WTC11 (cell line): ENCODE measurements around the gene HAVCR2. TPM values are rescaled to one million over a fixed set of nuclear protein-coding genes. Genes with fewer than 3 reads are reported as not detected.

Experiments used
- ATAC-seq: fragments of 200-7000 bp; cut with Tn5 transposase; 2 replicates; pipeline ENCODE4 v1.10.0; 2021; ENCODE audit warnings: mild to moderate bottlenecking, moderate library complexity
- CTCF ChIA-PET: fragments of 300-600 bp; sonication (Branson Sonifier 250); formaldehyde crosslinking; loops from one replicate; lab custom pipeline; 2021; ENCODE audit warnings: antibody characterized with exemption; lab: Charles Lee
- POLR2A ChIA-PET: fragments of 350-600 bp; sonication (Branson Sonifier 250); formaldehyde crosslinking; loops from one replicate; lab custom pipeline; 2021; ENCODE audit warnings: antibody characterized with exemption; lab: Charles Lee
- DNase-seq: peaks from one replicate; pipeline ENCODE4 v3.0.0; 2021; ENCODE audit warnings: low spot score
- H3K27ac Mint-ChIP-seq: 2 replicates; pipeline ENCODE4 v1.8.0; 2021; ENCODE audit warnings: mixed read lengths
- H3K27me3 Mint-ChIP-seq: 2 replicates; pipeline ENCODE4 v1.8.0; 2021; ENCODE audit warnings: low read depth, mild to moderate bottlenecking, moderate library complexity, mixed read lengths
- H3K36me3 Mint-ChIP-seq: 2 replicates; pipeline ENCODE4 v1.8.0; 2021; ENCODE audit warnings: mixed read lengths
- H3K4me1 Mint-ChIP-seq: 2 replicates; pipeline ENCODE4 v1.8.0; 2022; ENCODE audit warnings: mixed read lengths
- H3K4me3 Mint-ChIP-seq: 2 replicates; pipeline ENCODE4 v1.8.0; 2021; ENCODE audit warnings: mild to moderate bottlenecking, moderate library complexity, mixed read lengths
- H3K9me3 Mint-ChIP-seq: 2 replicates; pipeline ENCODE4 v1.8.0; 2021; ENCODE audit warnings: mixed read lengths
- ATF6 ChIP-seq: sonication (generic); formaldehyde crosslinking; IDR thresholded peaks from 2 replicates; pipeline ENCODE4 v1.8.1; 2023; ENCODE audit warnings: mild to moderate bottlenecking, missing genetic modification reagents
- CREM ChIP-seq: sonication (generic); formaldehyde crosslinking; IDR thresholded peaks from 2 replicates; pipeline ENCODE4 v1.8.1; 2022; ENCODE audit warnings: mild to moderate bottlenecking, missing genetic modification reagents, moderate library complexity
- ERG ChIP-seq: fragments of 250-450 bp; sonication (Bioruptor Pico); IDR thresholded peaks from 2 replicates; pipeline ENCODE4 v1.8.0; 2021; ENCODE audit warnings: mild to moderate bottlenecking
- ESRRA ChIP-seq: sonication (generic); formaldehyde crosslinking; IDR thresholded peaks from 2 replicates; pipeline ENCODE4 v1.8.1; 2022; ENCODE audit warnings: mild to moderate bottlenecking, missing genetic modification reagents, borderline replicate concordance
- MLX ChIP-seq: sonication (generic); formaldehyde crosslinking; IDR thresholded peaks from 2 replicates; pipeline ENCODE4 v1.8.1; 2023; ENCODE audit warnings: mild to moderate bottlenecking, missing genetic modification reagents, moderate library complexity
- NR2C2 ChIP-seq: sonication (generic); formaldehyde crosslinking; IDR thresholded peaks from 2 replicates; pipeline ENCODE4 v1.8.0; 2022; ENCODE audit warnings: mild to moderate bottlenecking, missing genetic modification reagents
- NR3C1 ChIP-seq: sonication (generic); formaldehyde crosslinking; conservative IDR thresholded peaks from 2 replicates; pipeline ENCODE4 v1.8.1; 2023; ENCODE audit warnings: low read depth, mild to moderate bottlenecking, missing genetic modification reagents
- PRRX2 ChIP-seq: fragments of 250-450 bp; sonication (Bioruptor Pico); IDR thresholded peaks from 2 replicates; pipeline ENCODE4 v1.8.0; 2021; ENCODE audit warnings: mild to moderate bottlenecking
- RORB ChIP-seq: fragments of 250-450 bp; sonication (Bioruptor Pico); IDR thresholded peaks from 2 replicates; pipeline ENCODE4 v1.9.0; 2021; ENCODE audit warnings: mild to moderate bottlenecking
- SOX15 ChIP-seq: fragments of 250-450 bp; sonication (Bioruptor Pico); IDR thresholded peaks from 2 replicates; pipeline ENCODE4 v1.9.0; 2021; ENCODE audit warnings: mild to moderate bottlenecking
- STAT6 ChIP-seq: sonication (generic); formaldehyde crosslinking; conservative IDR thresholded peaks from 2 replicates; pipeline ENCODE4 v1.8.1; 2023; ENCODE audit warnings: mild to moderate bottlenecking, low read depth, missing genetic modification reagents, moderate library complexity
- TEAD4 ChIP-seq: sonication (generic); formaldehyde crosslinking; IDR thresholded peaks from 2 replicates; pipeline ENCODE4 v1.8.0; 2022; ENCODE audit warnings: mild to moderate bottlenecking, missing genetic modification reagents
- ZNF232 ChIP-seq: sonication (generic); formaldehyde crosslinking; IDR thresholded peaks from 2 replicates; pipeline ENCODE4 v1.8.0; 2022; ENCODE audit warnings: mild to moderate bottlenecking, missing genetic modification reagents
- ZNF512 ChIP-seq: sonication (generic); formaldehyde crosslinking; IDR thresholded peaks from 2 replicates; pipeline ENCODE4 v1.8.1; 2022; ENCODE audit warnings: missing genetic modification reagents, borderline replicate concordance
- ZSCAN18 ChIP-seq: fragments of 250-450 bp; sonication (Bioruptor Pico); IDR thresholded peaks from 2 replicates; pipeline ENCODE4 v2.1.2; 2022; ENCODE audit warnings: mild to moderate bottlenecking, moderate library complexity
- total RNA-seq: library from RNA; stranded (reverse); gene quantifications from 3 replicates; pipeline ENCODE4 v1.2.3, GENCODE V29; 2021
- TF ChIP-seq, protein P1 (sequence below): sonication (generic); formaldehyde crosslinking; IDR thresholded peaks from 2 replicates; pipeline ENCODE4 v1.8.0; 2023; ENCODE audit warnings: mild to moderate bottlenecking, missing genetic modification reagents
- TF ChIP-seq, protein P2 (sequence below): fragments of 250-450 bp; sonication (Bioruptor Pico); IDR thresholded peaks from 2 replicates; pipeline ENCODE4 v1.9.0; 2021; ENCODE audit warnings: mild to moderate bottlenecking, borderline replicate concordance
- TF ChIP-seq, protein P3 (sequence below): sonication (generic); formaldehyde crosslinking; IDR thresholded peaks from 2 replicates; pipeline ENCODE4 v1.8.1; 2022; ENCODE audit warnings: low read depth, mild to moderate bottlenecking, moderate library complexity, missing genetic modification reagents, borderline replicate concordance

HAVCR2 gene
- total RNA-seq, 1 experiment from 2014 or later, result 0.33 TPM

DNA sequence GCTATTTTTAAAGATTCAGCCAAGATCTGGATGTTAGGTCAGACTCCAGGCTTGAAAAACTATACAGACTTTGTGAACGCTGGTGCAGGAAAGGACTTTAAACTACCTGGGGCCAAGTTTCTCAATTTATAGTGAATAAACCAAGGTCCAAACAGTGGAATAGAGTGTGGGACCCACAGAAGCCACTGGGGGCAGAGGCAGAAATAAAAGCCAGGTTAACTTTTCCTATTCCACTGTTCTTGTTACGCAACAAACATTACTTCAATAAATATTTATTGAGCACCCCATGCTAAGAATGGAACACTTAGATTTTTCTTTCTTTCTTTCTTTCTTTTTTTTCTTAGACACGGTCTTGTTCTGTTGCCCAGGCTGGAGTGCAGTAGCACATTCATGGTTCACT lies 38.9 kb downstream of the HAVCR2 start (continued):
- TF ChIP-seq ZNF512 (CRISPR knock-in tag) (no peak), ESRRA (no peak), RORB (CRISPR knock-in tag) (no peak), ATF6 (CRISPR knock-in tag) (no peak), STAT6 (no peak)
- TF ChIP-seq, all 79 proteins: peak for 0

GRCh38 chr5:157068785-157069184 lies 40.1 kb downstream of the HAVCR2 start:
- Mint-ChIP-seq H3K9me3 (no peaks in the 10 kb centered on the region), H3K27me3 (no peaks in the 10 kb centered on the region), H3K4me3 (no peak overlapping the region), H3K4me1 (peaks cover 6% of the 10 kb centered on the region; the same call in 1 of the 2 replicates), H3K27ac (no peak overlapping the region)
- ChIA-PET CTCF (no interaction called here), POLR2A (no interaction called here)
- DNase-seq (no peak), ATAC-seq (no peak)
- TF ChIP-seq, protein P1, sequence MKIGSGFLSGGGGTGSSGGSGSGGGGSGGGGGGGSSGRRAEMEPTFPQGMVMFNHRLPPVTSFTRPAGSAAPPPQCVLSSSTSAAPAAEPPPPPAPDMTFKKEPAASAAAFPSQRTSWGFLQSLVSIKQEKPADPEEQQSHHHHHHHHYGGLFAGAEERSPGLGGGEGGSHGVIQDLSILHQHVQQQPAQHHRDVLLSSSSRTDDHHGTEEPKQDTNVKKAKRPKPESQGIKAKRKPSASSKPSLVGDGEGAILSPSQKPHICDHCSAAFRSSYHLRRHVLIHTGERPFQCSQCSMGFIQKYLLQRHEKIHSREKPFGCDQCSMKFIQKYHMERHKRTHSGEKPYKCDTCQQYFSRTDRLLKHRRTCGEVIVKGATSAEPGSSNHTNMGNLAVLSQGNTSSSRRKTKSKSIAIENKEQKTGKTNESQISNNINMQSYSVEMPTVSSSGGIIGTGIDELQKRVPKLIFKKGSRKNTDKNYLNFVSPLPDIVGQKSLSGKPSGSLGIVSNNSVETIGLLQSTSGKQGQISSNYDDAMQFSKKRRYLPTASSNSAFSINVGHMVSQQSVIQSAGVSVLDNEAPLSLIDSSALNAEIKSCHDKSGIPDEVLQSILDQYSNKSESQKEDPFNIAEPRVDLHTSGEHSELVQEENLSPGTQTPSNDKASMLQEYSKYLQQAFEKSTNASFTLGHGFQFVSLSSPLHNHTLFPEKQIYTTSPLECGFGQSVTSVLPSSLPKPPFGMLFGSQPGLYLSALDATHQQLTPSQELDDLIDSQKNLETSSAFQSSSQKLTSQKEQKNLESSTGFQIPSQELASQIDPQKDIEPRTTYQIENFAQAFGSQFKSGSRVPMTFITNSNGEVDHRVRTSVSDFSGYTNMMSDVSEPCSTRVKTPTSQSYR (CRISPR knock-in tag), result no peak
- no peak for TF ChIP-seq ERG (CRISPR knock-in tag)
- TF ChIP-seq NR3C1 (CRISPR knock-in tag), result no peak
- no peak for TF ChIP-seq SOX15
- TF ChIP-seq, protein P2, sequence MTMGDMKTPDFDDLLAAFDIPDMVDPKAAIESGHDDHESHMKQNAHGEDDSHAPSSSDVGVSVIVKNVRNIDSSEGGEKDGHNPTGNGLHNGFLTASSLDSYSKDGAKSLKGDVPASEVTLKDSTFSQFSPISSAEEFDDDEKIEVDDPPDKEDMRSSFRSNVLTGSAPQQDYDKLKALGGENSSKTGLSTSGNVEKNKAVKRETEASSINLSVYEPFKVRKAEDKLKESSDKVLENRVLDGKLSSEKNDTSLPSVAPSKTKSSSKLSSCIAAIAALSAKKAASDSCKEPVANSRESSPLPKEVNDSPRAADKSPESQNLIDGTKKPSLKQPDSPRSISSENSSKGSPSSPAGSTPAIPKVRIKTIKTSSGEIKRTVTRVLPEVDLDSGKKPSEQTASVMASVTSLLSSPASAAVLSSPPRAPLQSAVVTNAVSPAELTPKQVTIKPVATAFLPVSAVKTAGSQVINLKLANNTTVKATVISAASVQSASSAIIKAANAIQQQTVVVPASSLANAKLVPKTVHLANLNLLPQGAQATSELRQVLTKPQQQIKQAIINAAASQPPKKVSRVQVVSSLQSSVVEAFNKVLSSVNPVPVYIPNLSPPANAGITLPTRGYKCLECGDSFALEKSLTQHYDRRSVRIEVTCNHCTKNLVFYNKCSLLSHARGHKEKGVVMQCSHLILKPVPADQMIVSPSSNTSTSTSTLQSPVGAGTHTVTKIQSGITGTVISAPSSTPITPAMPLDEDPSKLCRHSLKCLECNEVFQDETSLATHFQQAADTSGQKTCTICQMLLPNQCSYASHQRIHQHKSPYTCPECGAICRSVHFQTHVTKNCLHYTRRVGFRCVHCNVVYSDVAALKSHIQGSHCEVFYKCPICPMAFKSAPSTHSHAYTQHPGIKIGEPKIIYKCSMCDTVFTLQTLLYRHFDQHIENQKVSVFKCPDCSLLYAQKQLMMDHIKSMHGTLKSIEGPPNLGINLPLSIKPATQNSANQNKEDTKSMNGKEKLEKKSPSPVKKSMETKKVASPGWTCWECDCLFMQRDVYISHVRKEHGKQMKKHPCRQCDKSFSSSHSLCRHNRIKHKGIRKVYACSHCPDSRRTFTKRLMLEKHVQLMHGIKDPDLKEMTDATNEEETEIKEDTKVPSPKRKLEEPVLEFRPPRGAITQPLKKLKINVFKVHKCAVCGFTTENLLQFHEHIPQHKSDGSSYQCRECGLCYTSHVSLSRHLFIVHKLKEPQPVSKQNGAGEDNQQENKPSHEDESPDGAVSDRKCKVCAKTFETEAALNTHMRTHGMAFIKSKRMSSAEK, result no peak
- TF ChIP-seq MLX (CRISPR knock-in tag), result no peak
- no peak for TF ChIP-seq ZSCAN18 (CRISPR knock-in tag)
- TF ChIP-seq, protein P3, sequence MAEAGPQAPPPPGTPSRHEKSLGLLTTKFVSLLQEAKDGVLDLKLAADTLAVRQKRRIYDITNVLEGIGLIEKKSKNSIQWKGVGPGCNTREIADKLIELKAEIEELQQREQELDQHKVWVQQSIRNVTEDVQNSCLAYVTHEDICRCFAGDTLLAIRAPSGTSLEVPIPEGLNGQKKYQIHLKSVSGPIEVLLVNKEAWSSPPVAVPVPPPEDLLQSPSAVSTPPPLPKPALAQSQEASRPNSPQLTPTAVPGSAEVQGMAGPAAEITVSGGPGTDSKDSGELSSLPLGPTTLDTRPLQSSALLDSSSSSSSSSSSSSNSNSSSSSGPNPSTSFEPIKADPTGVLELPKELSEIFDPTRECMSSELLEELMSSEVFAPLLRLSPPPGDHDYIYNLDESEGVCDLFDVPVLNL (CRISPR knock-in tag), result no peak
- no peak for TF ChIP-seq CREM (CRISPR knock-in tag)
- no peak for TF ChIP-seq NR2C2
- no peak for TF ChIP-seq PRRX2 (CRISPR knock-in tag)
- TF ChIP-seq ZNF232 (CRISPR knock-in tag), result no peak
- no peak for TF ChIP-seq TEAD4 (CRISPR knock-in tag)
- TF ChIP-seq, all 79 proteins: peak for 0
- no peaks in the 10 kb centered on the region for H3K36me3 Mint-ChIP-seq
